PC-3 (cell line): Measurements from ENCODE around the gene ANTXR1. TPM values are rescaled to one million over a fixed set of nuclear protein-coding genes. Genes with fewer than 3 reads are reported as not detected.

Source experiments
- ATAC-seq: fragments of 200-7000 bp; cut with Tn5 transposase; 2 replicates; pipeline ENCODE4 v1.9.1; 2020; ENCODE audit warnings: mild to moderate bottlenecking, moderate library complexity
- BruUV-seq: library from RNA; stranded (reverse); fragments of 400-500 nt; replicated peaks from 2 replicates; lab custom pipeline; 2021; lab: Mats Ljungman, UMichigan
- CTCF ChIA-PET: fragments of 300-600 bp; sonication (Branson Sonifier 250); formaldehyde crosslinking; loops from one replicate; lab custom pipeline; 2022; ENCODE audit warnings: antibody characterized with exemption; lab: Charles Lee
- POLR2A ChIA-PET: fragments of 300-600 bp; sonication (Branson Sonifier 250); formaldehyde crosslinking; loops from one replicate; lab custom pipeline; 2022; ENCODE audit warnings: antibody characterized with exemption; ENCODE audit not compliant: unreplicated experiment; lab: Charles Lee
- DNase-seq: peaks from one replicate; pipeline ENCODE4 v3.0.0-alpha.2; 2015
- H2AFZ ChIP-seq: fragments of 300-600 bp; sonication (generic); 2 replicates; pipeline ENCODE4 v1.6.0; 2016; ENCODE audit warnings: antibody characterized with exemption, low read length
- H3F3A ChIP-seq: fragments of 300-600 bp; sonication (generic); one replicate; pipeline ENCODE4 v1.6.0; 2017; ENCODE audit warnings: antibody characterized with exemption, low read length, control low read depth, mild to moderate bottlenecking; ENCODE audit not compliant: unreplicated experiment
- H3K27ac ChIP-seq: fragments of 300-600 bp; sonication (generic); 2 replicates; pipeline ENCODE4 v1.5.1; 2016; ENCODE audit warnings: mild to moderate bottlenecking, low read length
- H3K27me3 ChIP-seq: fragments of 300-600 bp; sonication (generic); 2 replicates; pipeline ENCODE4 v1.6.1; 2016; ENCODE audit warnings: low read length, mixed read lengths
- H3K36me3 ChIP-seq: fragments of 300-600 bp; sonication (generic); 2 replicates; pipeline ENCODE4 v1.6.1; 2016; ENCODE audit warnings: low read depth, mixed run types, low read length, mixed read lengths
- H3K4me1 ChIP-seq: fragments of 300-600 bp; sonication (generic); 2 replicates; pipeline ENCODE4 v1.5.1; 2016; ENCODE audit warnings: low read length; ENCODE audit not compliant: insufficient read depth
- H3K4me2 ChIP-seq: fragments of 300-600 bp; sonication (generic); 2 replicates; pipeline ENCODE4 v1.6.0; 2016; ENCODE audit warnings: low read length
- H3K4me3 ChIP-seq: fragments of 300-600 bp; sonication (generic); 2 replicates; pipeline ENCODE4 v1.5.1; 2016; ENCODE audit warnings: mild to moderate bottlenecking, low read length, mixed read lengths
- H3K79me2 ChIP-seq: fragments of 300-600 bp; sonication (generic); 2 replicates; pipeline ENCODE4 v1.6.1; 2017; ENCODE audit warnings: low read length, mixed read lengths
- H3K9ac ChIP-seq: fragments of 300-600 bp; sonication (generic); 2 replicates; pipeline ENCODE4 v1.6.0; 2016; ENCODE audit warnings: mild to moderate bottlenecking, low read length
- H3K9me2 ChIP-seq: fragments of 300-600 bp; sonication (generic); replicated peaks from 2 replicates; pipeline ENCODE4 v1.6.1; 2016; ENCODE audit warnings: mixed run types, low read length, mixed read lengths
- H3K9me3 ChIP-seq: fragments of 300-600 bp; sonication (generic); 2 replicates; pipeline ENCODE4 v1.6.1; 2016; ENCODE audit warnings: low read length, mixed read lengths
- H4K20me1 ChIP-seq: fragments of 300-600 bp; sonication (generic); 2 replicates; pipeline ENCODE4 v1.6.1; 2016; ENCODE audit warnings: low read length, mixed read lengths
- CTCF ChIP-seq: fragments of 300-600 bp; sonication (generic); conservative IDR thresholded peaks from 2 replicates; pipeline ENCODE4 v1.5.1; 2017; ENCODE audit warnings: antibody characterized with exemption, low read depth, mild to moderate bottlenecking, low read length
- EZH2 ChIP-seq: fragments of 300-600 bp; sonication (generic); IDR thresholded peaks from one replicate; pipeline ENCODE4 v1.6.1; 2017; ENCODE audit warnings: antibody characterized with exemption, mild to moderate bottlenecking, low read length; ENCODE audit not compliant: unreplicated experiment
- EZH2phosphoT487 ChIP-seq: fragments of 300-600 bp; sonication (generic); IDR thresholded peaks from 2 replicates; pipeline ENCODE4 v1.6.1; 2018; ENCODE audit warnings: mild to moderate bottlenecking, antibody characterized with exemption, low read length, borderline replicate concordance
- intact Hi-C: fragments of 100-400 bp; cut with micrococcal nuclease; formaldehyde crosslinking; loops from 2 replicates; pipeline ENCODE4 v1.9.0; 2023
- total RNA-seq: library from RNA; depleted of rRNA; stranded (reverse); fragments of >200 nt; gene quantifications from 2 replicates; pipeline ENCODE4 v1.2.3, GENCODE V29; 2014

Gene ANTXR1
- total RNA-seq, 1 experiment from 2014 or later = 31.2 TPM

- Histone ChIP-seq H4K20me1 (no peaks in the 10 kb centered on the region), H3K9me2 (no peaks in the 10 kb centered on the region), H3K27ac (no peak overlapping the region), H3K36me3 (peaks cover 3% of the 10 kb centered on the region; the same call in 1 of the 2 replicates), H3K27me3 (no peaks in the 10 kb centered on the region), H3K4me3 (no peak overlapping the region), H3K9me3 (no peaks in the 10 kb centered on the region), H3K9ac (no peak overlapping the region), H3K79me2 (no peaks in the 10 kb centered on the region), H2AFZ (no peak overlapping the region), H3K4me2 (no peak overlapping the region), H3F3A (no peaks in the 10 kb centered on the region), H3K4me1 (peaks cover 10% of the 10 kb centered on the region)
- DNase-seq (no peak), ATAC-seq (no peak)
- no peak for TF ChIP-seq CTCF
- no peak for TF ChIP-seq EZH2
- no peak for TF ChIP-seq EZH2phosphoT487
- ChIA-PET CTCF (no interaction called here), POLR2A (no interaction called here)
- no TSS peak for BruUV-seq
- intact Hi-C loops = loop anchor here (5.0 kb wide), 1 partner anchor 51 kb away; no protein-coding TSS in a partner anchor
Measured at GRCh38 chr2:69188182-69188900, 175.4 kb downstream of the ANTXR1 start.

GRCh38 chr2:69190743-69191404, 177.9 kb downstream of the ANTXR1 start:
- intact Hi-C loops = no loop called here
- no TSS peak for BruUV-seq
- ATAC-seq = no peak
- H3K9me2 ChIP-seq = no peaks in the 10 kb centered on the region
- no peaks in the 10 kb centered on the region for H3F3A ChIP-seq
- no peaks in the 10 kb centered on the region for H3K79me2 ChIP-seq
- H2AFZ ChIP-seq = no peak overlapping the region
- ChIA-PET POLR2A (no interaction called here), CTCF (no interaction called here)
- no peak overlapping the region for H3K4me2 ChIP-seq
- no peak overlapping the region for H3K9ac ChIP-seq
- no peaks in the 10 kb centered on the region for H3K27me3 ChIP-seq
- no peaks in the 10 kb centered on the region for H3K9me3 ChIP-seq
- H3K4me1 ChIP-seq = peaks cover 6% of the 10 kb centered on the region
- DNase-seq = no peak
- TF ChIP-seq EZH2 = no peak
- no peak for TF ChIP-seq EZH2phosphoT487
- TF ChIP-seq CTCF = no peak
- no peak overlapping the region for H3K27ac ChIP-seq
- no peaks in the 10 kb centered on the region for H4K20me1 ChIP-seq
- H3K4me3 ChIP-seq = no peak overlapping the region
- H3K36me3 ChIP-seq = peaks cover 9% of the 10 kb centered on the region; the same call in 1 of the 2 replicates

- no peak overlapping the region for H2AFZ ChIP-seq
- no peak overlapping the region for H3K27ac ChIP-seq
- ChIA-PET POLR2A (no interaction called here), CTCF (no interaction called here)
- ATAC-seq = no peak
- no peaks in the 10 kb centered on the region for H3K9me2 ChIP-seq
- no TSS peak for BruUV-seq
- no peak for DNase-seq
- no peaks in the 10 kb centered on the region for H3K79me2 ChIP-seq
- H3K36me3 ChIP-seq = peaks cover 9% of the 10 kb centered on the region; the same call in 1 of the 2 replicates
- H3K4me2 ChIP-seq = no peak overlapping the region
- H3K4me1 ChIP-seq = no peaks in the 10 kb centered on the region
- no peak overlapping the region for H3K4me3 ChIP-seq
- H4K20me1 ChIP-seq = no peaks in the 10 kb centered on the region
- H3K9ac ChIP-seq = no peak overlapping the region
- no peaks in the 10 kb centered on the region for H3K9me3 ChIP-seq
- no peaks in the 10 kb centered on the region for H3K27me3 ChIP-seq
- TF ChIP-seq CTCF = no peak
- no peak for TF ChIP-seq EZH2
- no peak for TF ChIP-seq EZH2phosphoT487
- intact Hi-C loops = no loop called here
- no peaks in the 10 kb centered on the region for H3F3A ChIP-seq
Measured at GRCh38 chr2:69191634-69192033, 178.7 kb downstream of the ANTXR1 start.
